SK-N-SH (cell line): ENCODE measurements around the gene SELENOI. TPM values are rescaled to one million over a fixed set of nuclear protein-coding genes. Genes with fewer than 3 reads are reported as not detected.
A peak's percentile ranks its signal among the peaks of the same experiment; 100 is the strongest.

Experiments
- CTCF ChIA-PET: fragments of 300-600, 350-600 bp; formaldehyde crosslinking; extraction: SDS; loops from one replicate; lab custom pipeline; 2021; lab: Yijun Ruan, JAX
- POLR2A ChIA-PET: fragments of 350-600 bp; sonication (Branson Sonifier 250); formaldehyde crosslinking; extraction: SDS; loops from one replicate; lab custom pipeline; 2020; ENCODE audit warnings: antibody characterized with exemption, inconsistent platforms; lab: Yijun Ruan, JAX
- DNase-seq: peaks from one replicate; pipeline ENCODE4 v3.0.0; 2012
- H2AFZ ChIP-seq: fragments of 200-600 bp; sonication (generic); 2 replicates; pipeline ENCODE4 v1.8.1; 2016; ENCODE audit warnings: antibody characterized with exemption, mild to moderate bottlenecking, low read depth
- H3F3A ChIP-seq: fragments of 200-600 bp; sonication (generic); replicated peaks from 2 replicates; pipeline ENCODE3; 2016; ENCODE audit warnings: antibody characterized with exemption, mild to moderate bottlenecking; ENCODE audit not compliant: insufficient read depth
- H3K27ac ChIP-seq, 2 experiments: fragments of 200-500 bp in 1 of 2; fragments of 200-600 bp in 1 of 2; sonication (Bioruptor generic) in 1 of 2; sonication (generic), shearing (Covaris generic) in 1 of 2; 2 replicates each; pipeline versions ENCODE4 v1.5.1 to v1.6.1; 2014 to 2016; ENCODE audit warnings: low read depth in 2 of 2, inconsistent platforms in 1 of 2, low read length in 1 of 2, mild to moderate bottlenecking in 1 of 2, mixed read lengths in 1 of 2
- H3K27me3 ChIP-seq: fragments of 200-600 bp; sonication (generic), shearing (Covaris generic); 2 replicates; pipeline ENCODE4 v1.6.1; 2016; ENCODE audit warnings: mixed run types; ENCODE audit not compliant: insufficient read depth
- H3K36me3 ChIP-seq, 2 experiments: fragments of 200-500 bp in 1 of 2; fragments of 200-600 bp in 1 of 2; sonication (Bioruptor generic) in 1 of 2; sonication (generic) in 1 of 2; replicated peaks in 1 of 2; 2 replicates each; pipeline versions ENCODE3 to v1.5.1; 2014 to 2016; ENCODE audit warnings: low read length in 1 of 2, mild to moderate bottlenecking in 1 of 2; ENCODE audit not compliant: insufficient read depth in 2 of 2, control insufficient read depth in 1 of 2
- H3K4me1 ChIP-seq, 2 experiments: fragments of 200-500 bp in 1 of 2; fragments of 200-600 bp in 1 of 2; sonication (Bioruptor generic) in 1 of 2; sonication (generic), shearing (Covaris generic) in 1 of 2; 2 replicates each; pipeline versions ENCODE4 v1.5.1 to v1.6.1; 2014 to 2016; ENCODE audit warnings: low read depth in 1 of 2, low read length in 1 of 2, mixed run types in 1 of 2; ENCODE audit not compliant: insufficient read depth in 2 of 2, control insufficient read depth in 1 of 2
- H3K4me2 ChIP-seq: fragments of 200-600 bp; sonication (generic), shearing (Covaris generic); 2 replicates; pipeline ENCODE4 v1.6.1; 2017; ENCODE audit warnings: mixed run types
- H3K4me3 ChIP-seq, 2 experiments: fragments of 200-500 bp in 1 of 2; fragments of 200-600 bp in 1 of 2; sonication (Bioruptor generic) in 1 of 2; sonication (generic), shearing (Covaris generic) in 1 of 2; 2 replicates each; pipeline versions ENCODE4 v1.5.1 to v1.8.1; 2014 to 2016; ENCODE audit warnings: low read depth in 2 of 2, inconsistent platforms in 1 of 2, low read length in 1 of 2, mild to moderate bottlenecking in 1 of 2, mixed read lengths in 1 of 2, moderate library complexity in 1 of 2
- H3K79me2 ChIP-seq: fragments of 200-600 bp; sonication (generic); 2 replicates; pipeline ENCODE4 v1.8.1; 2017; ENCODE audit warnings: mild to moderate bottlenecking; ENCODE audit not compliant: insufficient read depth
- H3K9ac ChIP-seq: fragments of 200-600 bp; sonication (generic); 2 replicates; pipeline ENCODE4 v1.6.1; 2017; ENCODE audit warnings: mixed run types
- H3K9me2 ChIP-seq: fragments of 200-600 bp; sonication (generic); 2 replicates; pipeline ENCODE4 v1.6.1; 2017; ENCODE audit warnings: mixed run types
- H3K9me3 ChIP-seq: fragments of 200-600 bp; sonication (generic); 2 replicates; pipeline ENCODE4 v1.6.1; 2017; ENCODE audit warnings: mixed run types, mild to moderate bottlenecking, moderate library complexity
- H4K20me1 ChIP-seq: fragments of 200-600 bp; sonication (generic); 2 replicates; pipeline ENCODE4 v1.6.1; 2017; ENCODE audit warnings: mild to moderate bottlenecking, mixed run types; ENCODE audit not compliant: insufficient read depth
- CHD2 ChIP-seq: fragments of 150-350 bp; IDR thresholded peaks from 2 replicates; pipeline ENCODE4 v1.6.1; 2018; ENCODE audit warnings: low read length; ENCODE audit not compliant: partially characterized antibody
- ELF1 ChIP-seq: IDR thresholded peaks from 2 replicates; pipeline ENCODE4 v1.4.0; 2012
- EP300 ChIP-seq, 2 experiments: IDR thresholded peaks; 2 replicates each; pipeline versions ENCODE4 v1.4.0 to v1.6.1; 2012; ENCODE audit warnings: borderline replicate concordance in 1 of 2, low read depth in 1 of 2, low read length in 1 of 2
- FOXM1 ChIP-seq: IDR thresholded peaks from 2 replicates; pipeline ENCODE4 v1.4.0; 2012; ENCODE audit warnings: low read depth, mild to moderate bottlenecking
- GABPA ChIP-seq: IDR thresholded peaks from 2 replicates; pipeline ENCODE4 v1.4.0; 2012; ENCODE audit warnings: low read depth, mild to moderate bottlenecking
- GATA2 ChIP-seq: sonication (generic); formaldehyde crosslinking; IDR thresholded peaks from 2 replicates; pipeline ENCODE4 v1.5.0; 2020; ENCODE audit warnings: mild to moderate bottlenecking, missing genetic modification reagents
- MEF2A ChIP-seq: IDR thresholded peaks from 2 replicates; pipeline ENCODE4 v1.4.0; 2012; ENCODE audit warnings: low read depth, borderline replicate concordance
- MXI1 ChIP-seq: IDR thresholded peaks from 2 replicates; pipeline ENCODE4 v1.6.1; 2012; ENCODE audit warnings: mild to moderate bottlenecking, low read depth, low read length, improper control_type of control experiment
- NFIC ChIP-seq: IDR thresholded peaks from 2 replicates; pipeline ENCODE4 v1.4.0; 2012; ENCODE audit warnings: borderline replicate concordance
- NRF1 ChIP-seq: IDR thresholded peaks from 2 replicates; pipeline ENCODE4 v1.6.1; 2012; ENCODE audit warnings: low read depth, mild to moderate bottlenecking, low read length
- POLR2AphosphoS5 ChIP-seq: IDR thresholded peaks from 2 replicates; pipeline ENCODE4 v1.6.1; 2012; ENCODE audit warnings: low read depth, low read length
- RCOR1 ChIP-seq: fragments of 150-350 bp; IDR thresholded peaks from 2 replicates; pipeline ENCODE4 v1.6.1; 2017; ENCODE audit warnings: antibody characterized with exemption, low read length
- RFX5 ChIP-seq: IDR thresholded peaks from 2 replicates; pipeline ENCODE4 v1.6.1; 2012; ENCODE audit warnings: mild to moderate bottlenecking, improper control_type of control experiment, low read length
- RXRA ChIP-seq: IDR thresholded peaks from 2 replicates; pipeline ENCODE4 v1.4.0; 2012; ENCODE audit warnings: low read depth, mild to moderate bottlenecking, borderline replicate concordance
- SIN3A ChIP-seq: IDR thresholded peaks from 2 replicates; pipeline ENCODE4 v1.6.1; 2012; ENCODE audit warnings: low read depth, mild to moderate bottlenecking, low read length, moderate library complexity, borderline replicate concordance
- SMC3 ChIP-seq: IDR thresholded peaks from 2 replicates; pipeline ENCODE4 v1.6.1; 2012; ENCODE audit warnings: low read depth, low read length, improper control_type of control experiment
- TAF1 ChIP-seq: IDR thresholded peaks from 2 replicates; pipeline ENCODE4 v1.6.1; 2012; ENCODE audit warnings: low read depth, mild to moderate bottlenecking, low read length, moderate library complexity, borderline replicate concordance
- TCF12 ChIP-seq: IDR thresholded peaks from 2 replicates; pipeline ENCODE4 v1.4.0; 2012
- TEAD4 ChIP-seq: IDR thresholded peaks from 2 replicates; pipeline ENCODE4 v1.4.0; 2012; ENCODE audit warnings: mild to moderate bottlenecking, borderline replicate concordance; ENCODE audit not compliant: insufficient read depth
- WGBS: methylation state at CpG from one replicate; pipeline ENCODE4 v1.1.6; 2017; ENCODE audit warnings: low lambda C conversion rate; 5-methylcytosine and 5-hydroxymethylcytosine counted together
- polyA plus RNA-seq, 3 experiments: library from polyadenylated mRNA; depleted of rRNA; stranded (reverse); fragments of >200 nt; gene quantifications; 2 replicates each; pipeline ENCODE4 v1.2.3, GENCODE V29; 2012
- TF ChIP-seq, protein P1 (sequence below): IDR thresholded peaks from 2 replicates; pipeline ENCODE4 v1.4.0; 2012; ENCODE audit warnings: low read depth, borderline replicate concordance
- TF ChIP-seq, protein P2 (sequence below): IDR thresholded peaks from 2 replicates; pipeline ENCODE4 v1.4.0; 2012; ENCODE audit warnings: low read depth, borderline replicate concordance
- TF ChIP-seq, protein P3 (sequence below): fragments of 150-350 bp; IDR thresholded peaks from 2 replicates; pipeline ENCODE4 v1.6.1; 2016; ENCODE audit warnings: mild to moderate bottlenecking, low read depth, low read length
- TF ChIP-seq, protein P4 (sequence below): fragments of 150-350 bp; IDR thresholded peaks from 2 replicates; pipeline ENCODE4 v1.6.1; 2017; ENCODE audit warnings: antibody characterized with exemption, low read length, low read depth, borderline replicate concordance
- TF ChIP-seq, protein P5 (sequence below): IDR thresholded peaks from 2 replicates; pipeline ENCODE4; 2012

Gene SELENOI, protein sequence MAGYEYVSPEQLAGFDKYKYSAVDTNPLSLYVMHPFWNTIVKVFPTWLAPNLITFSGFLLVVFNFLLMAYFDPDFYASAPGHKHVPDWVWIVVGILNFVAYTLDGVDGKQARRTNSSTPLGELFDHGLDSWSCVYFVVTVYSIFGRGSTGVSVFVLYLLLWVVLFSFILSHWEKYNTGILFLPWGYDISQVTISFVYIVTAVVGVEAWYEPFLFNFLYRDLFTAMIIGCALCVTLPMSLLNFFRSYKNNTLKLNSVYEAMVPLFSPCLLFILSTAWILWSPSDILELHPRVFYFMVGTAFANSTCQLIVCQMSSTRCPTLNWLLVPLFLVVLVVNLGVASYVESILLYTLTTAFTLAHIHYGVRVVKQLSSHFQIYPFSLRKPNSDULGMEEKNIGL
- 4.4 and 6.2 TPM in 2 replicates for polyA plus RNA-seq (2012; rRNA removed)
- 6.4 and 6.6 TPM in 2 replicates for polyA plus RNA-seq (2012; cell fraction: cytosol; rRNA removed)
- polyA plus RNA-seq (2012; cell fraction: nucleus; rRNA removed) = 5.9 and 8.4 TPM in 2 replicates

DNA sequence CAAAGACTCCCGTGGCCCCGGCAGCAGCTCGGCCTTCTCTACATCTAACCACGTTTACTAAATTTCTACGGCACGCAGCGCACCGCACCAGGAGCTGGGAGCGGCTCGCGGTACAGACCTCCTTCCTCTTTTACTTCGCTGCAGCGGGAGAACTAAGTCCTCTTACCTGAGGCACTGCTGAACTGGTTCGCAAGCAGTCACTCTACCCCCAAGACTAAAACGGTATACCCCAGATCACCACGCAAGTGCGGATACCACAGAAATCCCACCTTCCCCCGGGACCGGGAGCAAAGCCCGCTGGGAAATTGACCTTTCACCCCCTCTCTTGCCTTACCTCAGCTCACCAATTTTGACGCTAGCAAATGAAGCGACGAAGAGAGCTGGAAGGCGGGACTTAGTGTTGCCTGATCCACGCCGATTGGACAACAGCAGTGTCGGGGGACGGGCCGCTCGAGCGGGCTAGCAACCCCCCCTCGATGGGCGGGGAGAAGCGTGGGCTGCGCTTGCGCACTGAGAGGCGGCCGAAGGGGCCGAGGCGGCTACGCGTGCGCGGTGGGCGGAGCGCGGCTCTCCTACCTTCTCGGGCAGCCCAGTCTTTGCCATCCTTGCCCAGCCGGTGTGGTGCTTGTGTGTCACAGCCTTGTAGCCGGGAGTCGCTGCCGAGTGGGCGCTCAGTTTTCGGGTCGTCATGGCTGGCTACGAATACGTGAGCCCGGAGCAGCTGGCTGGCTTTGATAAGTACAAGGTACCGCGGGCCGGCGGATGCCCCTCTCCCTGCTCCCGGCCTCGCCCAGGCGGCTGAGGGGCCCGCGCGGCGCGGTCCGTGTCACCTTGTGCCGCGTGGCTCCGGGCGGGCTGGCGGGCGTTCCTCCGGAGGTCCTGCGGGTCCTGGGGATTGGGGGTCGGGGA lies at the start of gene SELENOI:
Gene SELENOI, plus strand, starts transcription at position 599 of the 909 bp plus-strand sequence. Its CDS starts 90 bp downstream, at position 689.
- Histone ChIP-seq H3K27ac (peak within 1 kb of the TSS; percentile 87 to 95), H3K9ac (peak within 1 kb of the TSS; percentile 80), H3K9me3 (no peaks in the 10 kb centered on the region), H3K27me3 (no peaks in the 10 kb centered on the region), H3K9me2 (no peaks in the 10 kb centered on the region), H3K79me2 (peaks cover 67% of the 10 kb centered on the region), H3K4me3 (peak within 1 kb of the TSS; percentile 90 to 95), H3K36me3 (no peaks in the 10 kb centered on the region), H3K4me1 (peaks cover 10 to 23% of the 10 kb centered on the region in 2 experiments; a peak in 3 of 4 replicates), H3K4me2 (peak within 1 kb of the TSS; percentile 89), H4K20me1 (no peaks in the 10 kb centered on the region; the same call in 1 of the 2 replicates), H3F3A (peaks cover 15% of the 10 kb centered on the region), H2AFZ (peak within 1 kb of the TSS; percentile 80)
- ChIA-PET CTCF (interaction anchor here (0.7 to 3.8 kb wide), 12 partner anchors 11 to 260 kb away, joined by 3 to 16 read pairs (median 3); partner anchors contain the start of gene HADHA), POLR2A (interaction anchor here (0.6 to 1.0 kb wide), 12 partner anchors 10 to 415 kb away, joined by 3 to 4 read pairs (median 3); no protein-coding TSS in a partner anchor)
- WGBS = 1% methylated on average over 41 of the region's 80 CpGs
- DNase-seq = peak; percentile 100
- TF ChIP-seq TCF12 = no peak
- no peak for TF ChIP-seq ELF1
- no peak for TF ChIP-seq SMC3
- TF ChIP-seq RXRA = no peak
- no peak for TF ChIP-seq FOXM1
- peak; percentile 100 for TF ChIP-seq NRF1
- TF ChIP-seq TEAD4 = no peak
- peak; percentile 92 for TF ChIP-seq MXI1
- TF ChIP-seq, protein P1, sequence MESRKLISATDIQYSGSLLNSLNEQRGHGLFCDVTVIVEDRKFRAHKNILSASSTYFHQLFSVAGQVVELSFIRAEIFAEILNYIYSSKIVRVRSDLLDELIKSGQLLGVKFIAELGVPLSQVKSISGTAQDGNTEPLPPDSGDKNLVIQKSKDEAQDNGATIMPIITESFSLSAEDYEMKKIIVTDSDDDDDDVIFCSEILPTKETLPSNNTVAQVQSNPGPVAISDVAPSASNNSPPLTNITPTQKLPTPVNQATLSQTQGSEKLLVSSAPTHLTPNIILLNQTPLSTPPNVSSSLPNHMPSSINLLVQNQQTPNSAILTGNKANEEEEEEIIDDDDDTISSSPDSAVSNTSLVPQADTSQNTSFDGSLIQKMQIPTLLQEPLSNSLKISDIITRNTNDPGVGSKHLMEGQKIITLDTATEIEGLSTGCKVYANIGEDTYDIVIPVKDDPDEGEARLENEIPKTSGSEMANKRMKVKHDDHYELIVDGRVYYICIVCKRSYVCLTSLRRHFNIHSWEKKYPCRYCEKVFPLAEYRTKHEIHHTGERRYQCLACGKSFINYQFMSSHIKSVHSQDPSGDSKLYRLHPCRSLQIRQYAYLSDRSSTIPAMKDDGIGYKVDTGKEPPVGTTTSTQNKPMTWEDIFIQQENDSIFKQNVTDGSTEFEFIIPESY = no peak
- peak in 1 of 2 experiments; percentile 46; a peak in 1 of 4 replicates for TF ChIP-seq EP300 (IDR thresholded peaks at IDR 0.05; ENCODE audit: borderline replicate concordance in 1 of 2, low read depth in 1 of 2, low read length in 1 of 2)
- peak; percentile 56; the same call in 1 of the 2 replicates for TF ChIP-seq GABPA
- TF ChIP-seq TAF1 = peak; percentile 90
- TF ChIP-seq, protein P2, sequence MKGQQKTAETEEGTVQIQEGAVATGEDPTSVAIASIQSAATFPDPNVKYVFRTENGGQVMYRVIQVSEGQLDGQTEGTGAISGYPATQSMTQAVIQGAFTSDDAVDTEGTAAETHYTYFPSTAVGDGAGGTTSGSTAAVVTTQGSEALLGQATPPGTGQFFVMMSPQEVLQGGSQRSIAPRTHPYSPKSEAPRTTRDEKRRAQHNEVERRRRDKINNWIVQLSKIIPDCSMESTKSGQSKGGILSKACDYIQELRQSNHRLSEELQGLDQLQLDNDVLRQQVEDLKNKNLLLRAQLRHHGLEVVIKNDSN = no peak
- TF ChIP-seq SIN3A = peak; percentile 59
- no peak for TF ChIP-seq NFIC
- no peak for TF ChIP-seq GATA2
- TF ChIP-seq, protein P3, sequence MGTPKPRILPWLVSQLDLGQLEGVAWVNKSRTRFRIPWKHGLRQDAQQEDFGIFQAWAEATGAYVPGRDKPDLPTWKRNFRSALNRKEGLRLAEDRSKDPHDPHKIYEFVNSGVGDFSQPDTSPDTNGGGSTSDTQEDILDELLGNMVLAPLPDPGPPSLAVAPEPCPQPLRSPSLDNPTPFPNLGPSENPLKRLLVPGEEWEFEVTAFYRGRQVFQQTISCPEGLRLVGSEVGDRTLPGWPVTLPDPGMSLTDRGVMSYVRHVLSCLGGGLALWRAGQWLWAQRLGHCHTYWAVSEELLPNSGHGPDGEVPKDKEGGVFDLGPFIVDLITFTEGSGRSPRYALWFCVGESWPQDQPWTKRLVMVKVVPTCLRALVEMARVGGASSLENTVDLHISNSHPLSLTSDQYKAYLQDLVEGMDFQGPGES = peak; percentile 75
- TF ChIP-seq POLR2AphosphoS5 = peak; percentile 98
- TF ChIP-seq, protein P4, sequence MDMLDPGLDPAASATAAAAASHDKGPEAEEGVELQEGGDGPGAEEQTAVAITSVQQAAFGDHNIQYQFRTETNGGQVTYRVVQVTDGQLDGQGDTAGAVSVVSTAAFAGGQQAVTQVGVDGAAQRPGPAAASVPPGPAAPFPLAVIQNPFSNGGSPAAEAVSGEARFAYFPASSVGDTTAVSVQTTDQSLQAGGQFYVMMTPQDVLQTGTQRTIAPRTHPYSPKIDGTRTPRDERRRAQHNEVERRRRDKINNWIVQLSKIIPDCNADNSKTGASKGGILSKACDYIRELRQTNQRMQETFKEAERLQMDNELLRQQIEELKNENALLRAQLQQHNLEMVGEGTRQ = no peak
- TF ChIP-seq RFX5 = peak; percentile 77
- no peak for TF ChIP-seq MEF2A
- TF ChIP-seq CHD2 = peak; percentile 95
- TF ChIP-seq, protein P5, sequence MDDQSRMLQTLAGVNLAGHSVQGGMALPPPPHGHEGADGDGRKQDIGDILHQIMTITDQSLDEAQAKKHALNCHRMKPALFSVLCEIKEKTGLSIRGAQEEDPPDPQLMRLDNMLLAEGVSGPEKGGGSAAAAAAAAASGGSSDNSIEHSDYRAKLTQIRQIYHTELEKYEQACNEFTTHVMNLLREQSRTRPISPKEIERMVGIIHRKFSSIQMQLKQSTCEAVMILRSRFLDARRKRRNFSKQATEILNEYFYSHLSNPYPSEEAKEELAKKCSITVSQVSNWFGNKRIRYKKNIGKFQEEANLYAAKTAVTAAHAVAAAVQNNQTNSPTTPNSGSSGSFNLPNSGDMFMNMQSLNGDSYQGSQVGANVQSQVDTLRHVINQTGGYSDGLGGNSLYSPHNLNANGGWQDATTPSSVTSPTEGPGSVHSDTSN = peak; percentile 98
- TF ChIP-seq RCOR1 = 0 out of 2 replicates have a peak, but pooled peaks have one; percentile 8
